Left hindlimb (tissue), 1 donor: ENCODE data around the gene BOLA1.
A peak's percentile ranks its signal among the peaks of the same experiment; 100 is the strongest.
"Not testable (repeated sequence)": the region's sequence is repeated elsewhere in the genome, so short reads cannot be mapped to it uniquely, and the experiment has no call there.

Source experiments
- DNase-seq: peaks from one replicate; pipeline ENCODE4 v3.0.0-alpha.2; 2018

The BOLA1 gene

DNA sequence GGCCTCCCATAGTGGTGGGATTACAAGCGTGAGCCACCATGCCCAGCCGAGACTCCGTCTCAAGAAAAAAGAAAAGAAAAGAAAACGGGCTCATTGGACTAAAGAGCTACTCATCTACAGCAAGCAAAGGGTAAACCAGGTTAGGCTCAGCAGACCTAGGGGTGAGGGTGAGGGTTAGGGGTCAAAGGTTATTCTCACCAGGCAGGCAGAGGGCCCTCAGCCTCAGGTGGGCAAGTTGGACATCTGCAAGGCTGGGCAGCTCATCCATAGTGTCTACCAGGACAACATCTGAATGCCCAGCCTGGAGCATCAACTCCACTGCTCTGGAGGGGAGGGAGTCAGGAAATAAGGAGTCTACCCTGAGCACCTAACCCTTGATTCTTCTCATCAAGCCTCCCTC lies 33.8 kb downstream of the BOLA1 start:
- no peak for DNase-seq

GRCh38 chr1:149934356-149934755 lies 35.0 kb downstream of the BOLA1 start:
- no peak for DNase-seq

GRCh38 chr1:149936170-149936991 lies 37.0 kb downstream of the BOLA1 start, which contains the start of gene MTMR11:
Gene MTMR11, minus strand, starts transcription at chr1:149936879. Its CDS starts 232 bp downstream, at chr1:149936647.
- DNase-seq, result peak; percentile 64

DNA sequence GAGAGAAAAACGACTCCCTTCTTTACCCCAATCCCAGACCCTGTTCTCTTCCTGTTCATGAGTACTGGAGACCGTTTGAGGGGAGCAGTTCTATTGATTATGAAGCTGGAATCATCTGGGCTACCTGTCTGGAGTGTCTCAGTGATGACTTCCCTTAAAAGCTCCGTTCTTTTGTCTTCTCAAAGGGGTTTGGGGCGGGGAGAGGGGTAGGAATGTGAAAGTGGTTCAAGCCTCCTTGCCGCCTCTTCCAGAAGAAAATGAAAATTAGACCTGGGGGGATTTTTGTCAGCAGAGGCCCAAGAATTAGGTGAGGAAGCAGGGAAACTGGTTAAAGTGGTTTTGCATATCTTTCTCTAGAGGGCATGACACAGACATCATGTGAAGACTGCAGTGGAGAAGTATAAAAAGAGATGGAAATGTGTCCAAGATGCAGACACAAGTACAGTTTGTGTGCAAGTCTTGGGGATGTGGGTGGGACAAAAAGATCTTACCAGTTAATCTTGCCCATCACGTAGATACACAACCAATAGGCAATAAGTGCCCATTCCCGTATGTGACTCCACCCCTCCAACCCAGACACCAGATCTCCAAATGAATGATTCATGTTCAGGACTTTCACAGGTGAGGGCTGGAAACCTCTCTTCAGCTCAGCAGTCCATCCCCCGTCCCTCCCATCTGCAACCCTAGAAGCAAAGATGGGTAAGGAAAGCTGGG lies 37.8 kb downstream of the BOLA1 start:
- no peak for DNase-seq

- no peak for DNase-seq
Measured at GRCh38 chr1:149937759-149938158, 38.4 kb downstream of the BOLA1 start.

- DNase-seq, result not testable (repeated sequence)
Measured at GRCh38 chr1:149938668-149939003, 39.3 kb downstream of the BOLA1 start.

- no peak for DNase-seq
Measured at GRCh38 chr1:149940427-149940826, 41.1 kb downstream of the BOLA1 start.

- no peak for DNase-seq
Measured at GRCh38 chr1:149942207-149942606, 42.8 kb downstream of the BOLA1 start.

- no peak for DNase-seq
Measured at GRCh38 chr1:149942885-149943284, 43.5 kb downstream of the BOLA1 start.

GRCh38 chr1:149945206-149945605 lies 45.8 kb downstream of the BOLA1 start:
- no peak for DNase-seq

DNA sequence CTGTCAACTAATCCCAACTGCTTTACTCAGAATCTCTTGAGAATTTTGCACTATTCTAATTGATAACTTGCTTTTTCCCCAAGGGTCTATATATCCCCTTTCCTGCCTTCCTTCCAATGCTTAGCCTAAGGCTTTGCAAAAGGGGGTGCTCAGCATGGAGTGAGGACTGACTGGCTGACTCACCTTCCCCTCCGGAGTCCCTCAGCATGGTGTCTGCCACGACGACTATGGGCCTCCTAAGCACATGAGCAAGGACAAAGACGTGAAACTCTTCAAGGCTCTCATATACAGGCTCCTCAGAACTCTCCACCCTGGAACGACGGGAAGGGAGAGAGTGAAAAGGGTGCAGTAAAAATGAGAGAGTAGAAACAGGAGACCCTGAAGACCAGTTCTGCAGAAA lies 50.5 kb downstream of the BOLA1 start:
- DNase-seq, result no peak
